Kidney (tissue), 14 donors: ENCODE data around the gene DIRAS1. TPM values are rescaled to one million over a fixed set of nuclear protein-coding genes. Genes with fewer than 3 reads are reported as not detected.
A peak's percentile ranks its signal among the peaks of the same experiment; 100 is the strongest.
"Not testable (repeated sequence)": the region's sequence is repeated elsewhere in the genome, so short reads cannot be mapped to it uniquely, and the experiment has no call there.

Experiments
- DNase-seq, 5 donors: peaks; one replicate each; pipeline ENCODE4 v3.0.0-alpha.2; 2013 to 2020
- FAIRE-seq: peaks from 2 replicates; lab custom pipeline; 2012; peaks lifted over from hg19 to GRCh38; lab: Jason Lieb, UNC
- H3K27ac ChIP-seq, 2 donors: one replicate each; pipeline ENCODE4 v1.7.0; 2013; ENCODE audit warnings: low read depth in 2 of 2, low read length in 2 of 2, inconsistent platforms in 1 of 2
- H3K27me3 ChIP-seq: one replicate; pipeline ENCODE4 v1.7.1; 2013; ENCODE audit warnings: low read length, inconsistent platforms; ENCODE audit not compliant: control insufficient read depth, insufficient read depth
- H3K36me3 ChIP-seq, 3 donors: one replicate each; pipeline versions ENCODE4 v1.7.0 to v1.7.1; 2013; ENCODE audit warnings: low read length in 3 of 3, control low read depth in 1 of 3, inconsistent platforms in 1 of 3; ENCODE audit not compliant: insufficient read depth in 3 of 3, control insufficient read depth in 2 of 3
- H3K4me1 ChIP-seq, 3 donors: one replicate each; pipeline versions ENCODE4 v1.7.0 to v1.7.1; 2013; ENCODE audit warnings: low read length in 3 of 3, inconsistent platforms in 1 of 3, low read depth in 1 of 3; ENCODE audit not compliant: control insufficient read depth in 2 of 3, insufficient read depth in 2 of 3
- H3K4me3 ChIP-seq, 3 donors: one replicate each; pipeline versions ENCODE4 v1.7.0 to v1.8.1; 2013; ENCODE audit warnings: low read length in 3 of 3, control low read depth in 1 of 3, inconsistent platforms in 1 of 3
- H3K9ac ChIP-seq, 3 donors: one replicate each; pipeline versions ENCODE4 v1.7.0 to v1.7.1; 2013; ENCODE audit warnings: low read length in 3 of 3, control low read depth in 1 of 3, inconsistent platforms in 1 of 3
- H3K9me3 ChIP-seq, 3 donors: one replicate each; pipeline versions ENCODE4 v1.7.0 to v1.7.1; 2013; ENCODE audit warnings: low read length in 3 of 3, control low read depth in 1 of 3, inconsistent platforms in 1 of 3; ENCODE audit not compliant: control insufficient read depth in 2 of 3, insufficient read depth in 1 of 3
- intact Hi-C: fragments of 100-400 bp; cut with DNase I; formaldehyde crosslinking; loops from one replicate; pipeline ENCODE4 v1.11.1; 2022
- polyA plus RNA-seq: library from polyadenylated mRNA; stranded (reverse); fragments of 350-450 nt; fragmentation: Illumina TruSeq; extraction: RNeasy Lipid Tissue Mini Kit (QIAGEN cat#74804); gene quantifications from one replicate; pipeline ENCODE4 v1.2.3, GENCODE V29; 2014; ENCODE audit warnings: low read depth, low replicate concordance; ENCODE audit not compliant: insufficient read depth
- total RNA-seq: library from RNA; stranded (reverse); fragmentation: NEBNext Ultra II Directional; extraction: Animal tissue kit (Norgen Biotek cat#: 25700); gene quantifications from one replicate; pipeline ENCODE4 v1.2.1, GENCODE V29; 2021
- TF ChIP-seq, protein P1 (sequence below): IDR thresholded peaks from 3 replicates; pipeline ENCODE4 v1.5.1; 2012; ENCODE audit warnings: mild to moderate bottlenecking, moderate library complexity, borderline replicate concordance; ENCODE audit not compliant: insufficient read depth; ENCODE audit errors: extremely low read depth
- donor health status: control.
- donor health status: control.
- donor health status: control.
- donor health status: control.
- donor health status: control.
- donor health status: DM: yes; HTN: yes; CAD: no.
- donor health status: Normal renal cell carcinoma (clear cell type).

Gene DIRAS1
- total and polyA plus RNA-seq, 2 donors from 2014 or later = 2.3 to 7.6 TPM

DNA sequence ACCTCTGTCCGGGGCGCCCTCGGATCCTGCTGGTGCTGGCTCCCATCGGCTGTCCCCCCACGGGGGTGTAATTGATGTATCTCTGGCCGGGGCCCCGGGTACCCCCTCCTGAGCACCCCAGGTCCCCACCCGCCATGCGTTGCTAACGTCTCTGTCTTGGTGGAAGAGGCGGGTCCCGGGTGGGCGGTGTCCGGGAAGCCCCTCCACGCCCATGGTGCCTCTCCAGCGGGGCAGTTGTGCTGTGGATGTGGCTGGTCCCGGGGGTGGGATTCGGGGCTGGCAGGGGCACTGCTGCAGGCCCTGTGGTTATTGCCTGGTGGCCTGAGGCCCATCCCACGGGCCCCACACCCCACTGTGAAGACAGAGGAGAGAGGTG, 4.9 kb downstream of the DIRAS1 start:
- DNase-seq (peak in 1 of 5 donors; percentile 75), FAIRE-seq (no peak)
- H3K27ac ChIP-seq = no peak overlapping the region
- no peaks in the 10 kb centered on the region for H3K27me3 ChIP-seq
- peaks cover 0 to 2% (median 0%) of the 10 kb centered on the region in 3 donors for H3K4me1 ChIP-seq
- no peaks in the 10 kb centered on the region for H3K36me3 ChIP-seq
- H3K9ac ChIP-seq = no peak overlapping the region
- TF ChIP-seq, protein P1, sequence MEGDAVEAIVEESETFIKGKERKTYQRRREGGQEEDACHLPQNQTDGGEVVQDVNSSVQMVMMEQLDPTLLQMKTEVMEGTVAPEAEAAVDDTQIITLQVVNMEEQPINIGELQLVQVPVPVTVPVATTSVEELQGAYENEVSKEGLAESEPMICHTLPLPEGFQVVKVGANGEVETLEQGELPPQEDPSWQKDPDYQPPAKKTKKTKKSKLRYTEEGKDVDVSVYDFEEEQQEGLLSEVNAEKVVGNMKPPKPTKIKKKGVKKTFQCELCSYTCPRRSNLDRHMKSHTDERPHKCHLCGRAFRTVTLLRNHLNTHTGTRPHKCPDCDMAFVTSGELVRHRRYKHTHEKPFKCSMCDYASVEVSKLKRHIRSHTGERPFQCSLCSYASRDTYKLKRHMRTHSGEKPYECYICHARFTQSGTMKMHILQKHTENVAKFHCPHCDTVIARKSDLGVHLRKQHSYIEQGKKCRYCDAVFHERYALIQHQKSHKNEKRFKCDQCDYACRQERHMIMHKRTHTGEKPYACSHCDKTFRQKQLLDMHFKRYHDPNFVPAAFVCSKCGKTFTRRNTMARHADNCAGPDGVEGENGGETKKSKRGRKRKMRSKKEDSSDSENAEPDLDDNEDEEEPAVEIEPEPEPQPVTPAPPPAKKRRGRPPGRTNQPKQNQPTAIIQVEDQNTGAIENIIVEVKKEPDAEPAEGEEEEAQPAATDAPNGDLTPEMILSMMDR = no peak
- peaks cover 0 to 10% (median 2%) of the 10 kb centered on the region in 3 donors for H3K9me3 ChIP-seq
- intact Hi-C loops = no loop called here
- no peak overlapping the region for H3K4me3 ChIP-seq

DNA sequence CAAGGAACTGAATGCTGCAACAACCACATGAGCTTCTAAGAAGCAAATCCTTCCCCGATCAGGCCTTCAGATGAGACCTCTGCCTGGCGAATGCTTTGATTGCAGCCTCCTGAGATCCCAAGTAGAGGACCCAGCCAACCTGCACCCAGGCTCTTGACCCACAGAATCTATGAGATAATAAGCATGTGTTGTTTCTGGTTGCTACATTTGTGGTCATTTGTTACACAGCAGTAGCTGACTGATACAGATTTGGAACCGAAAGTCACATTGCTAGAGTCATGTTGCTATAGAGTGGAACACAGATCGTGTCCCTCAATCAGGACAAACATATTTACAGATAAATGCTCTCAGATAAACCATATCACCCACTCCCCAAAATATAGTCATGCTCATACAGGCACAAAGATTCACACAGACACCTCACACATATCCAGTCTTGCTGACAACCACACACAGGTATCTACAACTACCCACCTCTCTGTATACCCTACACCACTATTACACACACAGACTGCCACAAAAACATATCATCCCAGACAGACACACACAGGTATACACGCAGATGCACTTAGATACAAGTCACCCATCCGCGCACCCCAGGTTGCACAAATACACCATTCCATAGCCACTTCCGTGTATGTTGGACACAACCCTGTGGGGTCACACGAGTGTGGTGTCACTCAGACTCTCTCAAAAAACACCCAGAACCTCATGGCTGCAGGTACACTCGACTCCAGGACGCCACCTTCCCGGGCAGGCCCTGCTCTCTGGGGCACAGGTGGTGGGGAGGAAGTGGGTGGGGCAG, 5.5 kb downstream of the DIRAS1 start:
- TF ChIP-seq, protein P1 = no peak
- Histone ChIP-seq H3K9me3 (peaks cover 0 to 10% (median 2%) of the 10 kb centered on the region in 3 donors), H3K9ac (no peak overlapping the region), H3K4me3 (no peak overlapping the region), H3K36me3 (no peaks in the 10 kb centered on the region), H3K27ac (no peak overlapping the region), H3K4me1 (peaks cover 0 to 2% (median 0%) of the 10 kb centered on the region in 3 donors), H3K27me3 (no peaks in the 10 kb centered on the region)
- DNase-seq = no peak
- FAIRE-seq = no peak
- intact Hi-C loops = no loop called here

DNA sequence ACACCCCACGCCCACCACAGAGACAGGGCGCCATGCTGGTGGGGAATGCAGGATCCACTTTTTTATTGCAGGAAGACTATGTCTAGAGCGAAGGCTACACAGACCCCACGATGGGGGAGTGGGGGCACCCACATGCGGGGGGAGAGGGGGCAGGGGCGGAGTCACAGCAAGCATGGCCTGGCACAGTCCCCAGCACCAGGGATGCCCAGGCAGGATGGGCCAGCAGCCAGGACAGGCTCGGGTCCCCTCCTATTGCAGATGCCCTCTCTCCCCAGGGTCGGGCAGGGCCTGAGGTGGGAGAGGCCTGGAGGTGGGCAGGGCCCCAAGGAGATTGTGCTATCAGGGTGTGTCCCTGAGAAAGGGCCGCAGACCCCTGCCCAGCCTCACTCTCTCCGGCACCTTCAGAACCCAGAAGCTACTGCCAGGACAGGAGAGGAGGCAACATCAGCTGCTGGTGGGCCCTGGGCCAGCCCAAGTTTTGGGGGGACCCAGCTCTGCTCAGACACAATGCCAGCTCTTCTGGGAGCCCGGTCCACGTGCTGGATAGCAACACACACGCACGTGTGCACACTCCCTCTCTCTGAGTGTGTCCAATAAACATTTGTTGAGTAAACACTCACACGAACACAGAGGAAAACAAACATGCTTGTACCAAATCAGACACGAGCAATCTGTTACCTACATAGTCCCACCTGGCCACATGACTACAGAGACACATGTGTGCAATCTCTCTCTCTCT, 6.5 kb downstream of the DIRAS1 start:
- TF ChIP-seq, protein P1 = no peak
- Histone ChIP-seq H3K27ac (no peak overlapping the region), H3K9ac (no peak overlapping the region), H3K4me3 (no peak overlapping the region), H3K9me3 (peaks cover 0 to 10% (median 2%) of the 10 kb centered on the region in 3 donors), H3K36me3 (no peaks in the 10 kb centered on the region), H3K27me3 (no peaks in the 10 kb centered on the region), H3K4me1 (no peaks in the 10 kb centered on the region)
- DNase-seq = no peak
- intact Hi-C loops = no loop called here
- FAIRE-seq = no peak

DNA sequence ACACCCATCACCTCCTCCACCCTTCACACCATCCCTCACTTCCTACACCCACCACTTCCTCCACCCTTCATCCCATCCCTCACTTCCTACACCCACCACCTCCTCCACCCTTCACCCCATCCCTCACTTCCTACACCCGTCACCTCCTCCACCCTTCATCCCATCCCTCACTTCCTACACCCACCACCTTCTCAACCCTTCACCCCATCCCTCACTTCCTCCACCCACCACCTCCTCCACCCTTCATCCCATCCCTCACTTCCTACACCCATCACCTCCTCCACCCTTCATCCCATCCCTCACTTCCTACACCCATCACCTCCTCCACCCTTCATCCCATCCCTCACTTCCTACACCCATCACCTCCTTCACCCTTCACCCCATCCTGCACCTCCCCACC, 7.1 kb downstream of the DIRAS1 start:
- H3K36me3 ChIP-seq, intact Hi-C loops, FAIRE-seq: not testable (repeated sequence)

DNA sequence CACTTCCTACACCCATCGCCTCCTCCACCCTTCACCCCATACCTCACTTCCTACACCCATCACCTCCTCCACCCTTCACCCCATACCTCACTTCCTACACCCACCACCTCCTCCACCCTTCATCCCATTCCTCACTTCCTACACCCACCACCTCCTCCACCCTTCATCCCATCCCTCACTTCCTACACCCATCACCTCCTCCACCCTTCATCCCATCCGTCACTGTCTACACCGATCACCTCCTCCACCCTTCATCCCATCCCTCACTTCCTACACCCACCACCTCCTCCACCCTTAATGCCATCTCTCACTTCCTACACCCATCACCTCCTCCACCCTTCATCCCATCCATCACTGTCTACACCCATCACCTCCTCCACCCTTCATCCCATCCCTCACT, 8.0 kb downstream of the DIRAS1 start:
- intact Hi-C loops, H3K4me1 ChIP-seq, DNase-seq, H3K27ac ChIP-seq, H3K4me3 ChIP-seq, H3K9ac ChIP-seq, H3K36me3 ChIP-seq, H3K27me3 ChIP-seq, FAIRE-seq: not testable (repeated sequence)
- peaks cover 0 to 10% (median 2%) of the 10 kb centered on the region in 3 donors for H3K9me3 ChIP-seq

More for the DNA sequence above, 7.1 kb downstream of the DIRAS1 start:
- H3K9ac ChIP-seq, H3K27ac ChIP-seq, H3K27me3 ChIP-seq, DNase-seq, H3K4me1 ChIP-seq, H3K4me3 ChIP-seq: not testable (repeated sequence)
- H3K9me3 ChIP-seq = peaks cover 0 to 10% (median 2%) of the 10 kb centered on the region in 3 donors
